ENCODE measurements around the gene FAM241A. TPM values are rescaled to one million over a fixed set of nuclear protein-coding genes. Genes with fewer than 3 reads are reported as not detected.

Gene FAM241A
- total RNA-seq, 1 donor, result 2.2 TPM

DNA sequence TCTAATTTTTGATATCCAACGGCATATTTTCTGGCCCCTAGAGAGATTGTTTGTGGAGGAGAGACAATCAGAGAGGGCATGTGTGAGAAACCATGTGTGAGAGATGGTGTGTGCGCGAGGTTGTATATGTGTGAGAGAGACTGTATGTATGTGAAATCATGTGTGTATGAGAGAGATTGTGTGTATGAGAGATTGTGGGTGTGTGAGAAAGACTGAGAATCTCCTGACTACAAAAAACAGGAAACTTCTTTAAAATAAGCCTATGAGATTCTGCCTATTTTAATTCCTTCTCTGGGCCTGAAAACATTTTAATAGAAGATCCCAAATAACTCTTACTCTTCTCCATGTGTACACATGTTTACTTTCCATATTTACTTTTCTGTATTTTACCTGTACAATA is 1.5 kb upstream of the FAM241A start:
- Histone ChIP-seq H3K4me1 (ENCODE audit: insufficient read depth, low read length) (peaks cover 5% of the 10 kb centered on the region), H3K4me3 (ENCODE audit: insufficient read depth, low read length) (no peak overlapping the region), H3K27me3 (ENCODE audit: insufficient read depth, low read length) (no peaks in the 10 kb centered on the region), H3K27ac (ENCODE audit: low read depth, low read length) (no peak overlapping the region), H3K9me3 (ENCODE audit: low read depth, low read length) (no peaks in the 10 kb centered on the region), H3K36me3 (ENCODE audit: insufficient read depth, low read length) (no peaks in the 10 kb centered on the region), H3K79me2 (ENCODE audit: insufficient read depth, low read length) (peaks cover 14% of the 10 kb centered on the region), H2AFZ (ENCODE audit: low read length) (no peak overlapping the region), H3K4me2 (ENCODE audit: insufficient read depth, low read length) (no peak overlapping the region), H4K20me1 (ENCODE audit: insufficient read depth, low read length) (no peaks in the 10 kb centered on the region)
- TF ChIP-seq, protein P1, sequence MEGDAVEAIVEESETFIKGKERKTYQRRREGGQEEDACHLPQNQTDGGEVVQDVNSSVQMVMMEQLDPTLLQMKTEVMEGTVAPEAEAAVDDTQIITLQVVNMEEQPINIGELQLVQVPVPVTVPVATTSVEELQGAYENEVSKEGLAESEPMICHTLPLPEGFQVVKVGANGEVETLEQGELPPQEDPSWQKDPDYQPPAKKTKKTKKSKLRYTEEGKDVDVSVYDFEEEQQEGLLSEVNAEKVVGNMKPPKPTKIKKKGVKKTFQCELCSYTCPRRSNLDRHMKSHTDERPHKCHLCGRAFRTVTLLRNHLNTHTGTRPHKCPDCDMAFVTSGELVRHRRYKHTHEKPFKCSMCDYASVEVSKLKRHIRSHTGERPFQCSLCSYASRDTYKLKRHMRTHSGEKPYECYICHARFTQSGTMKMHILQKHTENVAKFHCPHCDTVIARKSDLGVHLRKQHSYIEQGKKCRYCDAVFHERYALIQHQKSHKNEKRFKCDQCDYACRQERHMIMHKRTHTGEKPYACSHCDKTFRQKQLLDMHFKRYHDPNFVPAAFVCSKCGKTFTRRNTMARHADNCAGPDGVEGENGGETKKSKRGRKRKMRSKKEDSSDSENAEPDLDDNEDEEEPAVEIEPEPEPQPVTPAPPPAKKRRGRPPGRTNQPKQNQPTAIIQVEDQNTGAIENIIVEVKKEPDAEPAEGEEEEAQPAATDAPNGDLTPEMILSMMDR (IDR thresholded peaks at IDR 0.05; ENCODE audit: extremely low read depth, low read depth, low read length), result no peak
- DNase-seq (ENCODE audit: insufficient read length, low spot score, missing footprints), result no peak

DNA sequence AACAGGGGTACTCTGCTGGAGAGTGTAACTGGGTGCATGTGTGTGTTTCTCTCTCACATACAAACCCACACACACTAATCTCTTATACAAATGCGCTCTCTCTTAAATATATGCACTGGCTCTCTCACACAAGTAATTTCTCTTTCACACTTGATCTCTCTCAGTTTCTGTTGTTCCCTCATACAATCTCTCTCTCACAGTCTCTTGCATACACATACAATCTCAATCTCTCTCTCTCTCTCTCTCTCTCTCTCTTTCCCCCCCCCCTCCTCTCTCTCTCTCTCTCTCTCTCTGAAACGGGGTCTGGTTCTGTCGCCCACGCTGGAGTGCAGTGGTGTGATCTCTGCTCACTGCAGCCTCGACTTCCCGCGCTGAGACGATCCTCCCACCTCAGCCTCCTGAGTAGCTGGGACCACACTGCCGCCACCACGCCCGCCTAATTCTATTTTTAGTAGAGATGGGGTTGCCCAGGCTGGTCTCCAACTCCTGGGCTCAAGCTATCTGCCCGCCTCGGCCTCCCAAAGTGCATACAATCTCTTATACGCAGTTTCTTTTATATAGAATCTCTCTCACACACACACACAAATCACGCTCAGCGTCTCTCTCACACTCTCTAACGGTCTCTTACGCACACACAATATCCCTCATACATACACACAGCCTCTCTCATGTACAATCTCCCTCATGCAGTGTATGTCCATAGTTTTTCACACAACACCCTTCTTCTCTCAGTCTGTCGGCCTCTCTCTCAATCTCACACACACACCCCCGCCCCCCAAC is 518 bp upstream of the FAM241A start:
- Histone ChIP-seq H4K20me1 (ENCODE audit: insufficient read depth, low read length) (no peaks in the 10 kb centered on the region), H3K36me3 (ENCODE audit: insufficient read depth, low read length) (no peaks in the 10 kb centered on the region), H3K4me1 (ENCODE audit: insufficient read depth, low read length) (peaks cover 5% of the 10 kb centered on the region), H3K4me3 (ENCODE audit: insufficient read depth, low read length) (peak overlapping the region; percentile 92), H2AFZ (ENCODE audit: low read length) (peak overlapping the region; percentile 38), H3K4me2 (ENCODE audit: insufficient read depth, low read length) (peak overlapping the region; percentile 50), H3K79me2 (ENCODE audit: insufficient read depth, low read length) (peaks cover 14% of the 10 kb centered on the region), H3K27me3 (ENCODE audit: insufficient read depth, low read length) (no peaks in the 10 kb centered on the region), H3K9me3 (ENCODE audit: low read depth, low read length) (no peaks in the 10 kb centered on the region), H3K27ac (ENCODE audit: low read depth, low read length) (no peak overlapping the region)
- peak; percentile 41 for DNase-seq (ENCODE audit: insufficient read length, low spot score, missing footprints)
- TF ChIP-seq, protein P1 (IDR thresholded peaks at IDR 0.05; ENCODE audit: extremely low read depth, low read depth, low read length), result no peak

DNA sequence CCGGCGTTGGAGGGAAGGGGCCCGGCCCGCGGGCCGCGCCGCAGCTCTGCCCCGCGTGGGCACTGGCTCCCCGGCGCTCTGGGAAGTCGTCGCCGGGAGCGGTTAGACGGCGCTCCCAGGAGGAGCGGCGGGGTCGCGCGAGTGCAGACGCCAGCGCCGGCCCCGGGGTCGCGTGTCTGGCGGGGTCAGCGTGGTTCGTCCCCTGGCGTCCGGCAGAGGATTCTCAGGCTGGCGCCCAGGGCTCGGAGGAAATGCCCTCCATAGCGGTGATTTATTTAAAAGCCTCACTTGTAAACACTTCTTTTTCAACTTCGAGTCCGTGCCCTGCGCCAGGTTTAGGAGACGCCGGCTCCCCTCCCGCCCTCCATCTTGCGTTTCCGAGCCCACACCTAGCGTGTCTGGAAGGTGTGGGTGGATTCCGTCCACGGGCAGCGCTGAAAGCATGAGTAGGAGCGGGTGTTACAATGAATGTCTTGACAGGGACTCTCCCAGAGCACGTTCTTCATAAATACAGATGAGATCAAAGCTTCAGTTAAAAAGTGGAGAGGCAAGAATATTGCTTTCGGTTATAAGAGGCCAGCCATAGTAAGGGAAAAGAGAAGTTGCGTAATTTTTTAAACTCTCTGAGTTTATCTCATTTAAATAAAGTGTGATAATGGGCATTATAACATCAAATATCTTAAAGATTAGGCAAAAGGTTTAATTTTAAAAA is 692 bp downstream of the FAM241A start:
- peak overlapping the region; percentile 93 for H3K4me2 ChIP-seq (ENCODE audit: insufficient read depth, low read length)
- TF ChIP-seq, protein P1 (IDR thresholded peaks at IDR 0.05; ENCODE audit: extremely low read depth, low read depth, low read length), result peak; percentile 11
- H4K20me1 ChIP-seq (ENCODE audit: insufficient read depth, low read length), result no peaks in the 10 kb centered on the region
- peak overlapping the region; percentile 77 for H3K27ac ChIP-seq (ENCODE audit: low read depth, low read length)
- H2AFZ ChIP-seq (ENCODE audit: low read length), result peak overlapping the region; percentile 99
- peak; percentile 92 for DNase-seq (ENCODE audit: insufficient read length, low spot score, missing footprints)
- no peaks in the 10 kb centered on the region for H3K36me3 ChIP-seq (ENCODE audit: insufficient read depth, low read length)
- peaks cover 17% of the 10 kb centered on the region for H3K79me2 ChIP-seq (ENCODE audit: insufficient read depth, low read length)
- H3K9me3 ChIP-seq (ENCODE audit: low read depth, low read length), result no peaks in the 10 kb centered on the region
- no peaks in the 10 kb centered on the region for H3K27me3 ChIP-seq (ENCODE audit: insufficient read depth, low read length)
- peaks cover 5% of the 10 kb centered on the region for H3K4me1 ChIP-seq (ENCODE audit: insufficient read depth, low read length)
- H3K4me3 ChIP-seq (ENCODE audit: insufficient read depth, low read length), result peak overlapping the region; percentile 92

DNA sequence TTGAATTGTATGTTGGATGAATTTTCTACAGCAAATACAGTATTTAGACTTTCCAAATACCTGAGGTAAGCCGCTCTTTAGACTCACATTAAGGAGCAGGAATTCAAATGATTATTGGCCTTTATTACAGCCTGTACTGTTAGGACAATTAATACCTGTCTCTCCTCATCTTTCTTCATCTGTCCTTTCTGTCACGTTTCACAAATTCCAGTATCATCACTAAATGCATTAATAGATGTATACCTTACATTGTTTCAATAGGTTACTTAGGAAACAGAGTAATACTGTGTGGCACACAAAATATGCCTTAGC is 1.2 kb downstream of the FAM241A start:
- Histone ChIP-seq H3K79me2 (ENCODE audit: insufficient read depth, low read length) (peaks cover 17% of the 10 kb centered on the region), H3K4me2 (ENCODE audit: insufficient read depth, low read length) (peak overlapping the region; percentile 93), H3K27ac (ENCODE audit: low read depth, low read length) (no peak overlapping the region), H3K27me3 (ENCODE audit: insufficient read depth, low read length) (no peaks in the 10 kb centered on the region), H3K9me3 (ENCODE audit: low read depth, low read length) (no peaks in the 10 kb centered on the region), H2AFZ (ENCODE audit: low read length) (peak overlapping the region; percentile 99), H4K20me1 (ENCODE audit: insufficient read depth, low read length) (no peaks in the 10 kb centered on the region), H3K4me3 (ENCODE audit: insufficient read depth, low read length) (peak overlapping the region; percentile 92), H3K4me1 (ENCODE audit: insufficient read depth, low read length) (peaks cover 5% of the 10 kb centered on the region), H3K36me3 (ENCODE audit: insufficient read depth, low read length) (no peaks in the 10 kb centered on the region)
- DNase-seq (ENCODE audit: insufficient read length, low spot score, missing footprints), result no peak
- TF ChIP-seq, protein P1 (IDR thresholded peaks at IDR 0.05; ENCODE audit: extremely low read depth, low read depth, low read length), result no peak
